Measurements from ENCODE around the gene MOGAT3. TPM values are rescaled to one million over a fixed set of nuclear protein-coding genes. Genes with fewer than 3 reads are reported as not detected.

MOGAT3 gene
- total and polyA plus RNA-seq, 9 of the 15 experiments (the other 6 are each of a cell fraction or from before 2014, with no cell fraction given) = 0.07 to 0.17 (median 0.13) TPM; not detected in 6

- no peak for TF ChIP-seq RREB1 (CRISPR knock-in tag; IDR thresholded peaks at IDR 0.05)
- TF ChIP-seq RUNX1 (IDR thresholded peaks at IDR 0.05; ENCODE audit: low read depth) = no peak
- TF ChIP-seq ZNF507 (tag; conservative IDR thresholded peaks at IDR 0.05) = no peak
- no peak for TF ChIP-seq IRF2 (CRISPR knock-in tag; IDR thresholded peaks at IDR 0.05)
- TF ChIP-seq ID3 (CRISPR knock-in tag; IDR thresholded peaks at IDR 0.05) = no peak
- TF ChIP-seq ID3 (tag; IDR thresholded peaks at IDR 0.05) = no peak
- TF ChIP-seq PHF8 (IDR thresholded peaks at IDR 0.05; ENCODE audit: borderline replicate concordance, low read length) = no peak
- no peak for TF ChIP-seq RERE (CRISPR knock-in tag; IDR thresholded peaks at IDR 0.05; ENCODE audit: borderline replicate concordance)
- TF ChIP-seq ZBTB2 (IDR thresholded peaks at IDR 0.05) = 0 out of 2 replicates have a peak, but pooled peaks have one; percentile 40
These were observed 43.0 kb upstream of the MOGAT3 start (continued) for GRCh38 chr7:101243646-101244374.

Measured in K562 (cell line).